ENCODE results near the gene SACS.

- TF ChIP-seq CTCF (IDR thresholded peaks at IDR 0.05; ENCODE audit: low read depth, low read length) (no peak), EZH2phosphoT487 (IDR thresholded peaks at IDR 0.05; ENCODE audit: low read depth) (no peak)
Observed at GRCh38 chr13:23437916-23438315, 4.4 kb upstream of the SACS start.
